Body of pancreas (tissue), 4 donors: ENCODE measurements around the gene DIAPH1.

Experiments used
- CTCF ChIP-seq, 7 experiments: fragments of 450-650 bp in 4 of 7; fragments of 200-600 bp in 3 of 7; sonication (generic) in 3 of 7; IDR thresholded peaks; one replicate each; pipeline ENCODE4 v1.5.1; 2016 to 2019; ENCODE audit warnings: antibody characterized with exemption in 7 of 7
- POLR2A ChIP-seq, 3 donors: fragments of 450-650 bp; IDR thresholded peaks; one replicate each; pipeline ENCODE4 v1.6.1; 2016; ENCODE audit warnings: antibody characterized with exemption in 3 of 3, mild to moderate bottlenecking in 2 of 3

GRCh38 chr5:141573489-141574121, 45.2 kb downstream of the DIAPH1 start:
- TF ChIP-seq POLR2A (IDR thresholded peaks at IDR 0.05) (no peak), CTCF (IDR thresholded peaks at IDR 0.05) (no peak)
